ES-I3 (cell line): Measurements from ENCODE around the gene CTIF.

ENCODE experiments used
- H3K36me3 ChIP-seq: 2 replicates; pipeline ENCODE4 v1.6.1; 2013; ENCODE audit warnings: mild to moderate bottlenecking, low read length, control low read depth, moderate library complexity; ENCODE audit not compliant: insufficient read depth
- H3K4me1 ChIP-seq: 2 replicates; pipeline ENCODE4 v1.6.1; 2013; ENCODE audit warnings: mild to moderate bottlenecking, control low read depth, low read length; ENCODE audit not compliant: insufficient read depth
- H3K9ac ChIP-seq: 2 replicates; pipeline ENCODE4 v1.6.1; 2013; ENCODE audit warnings: low read depth, mild to moderate bottlenecking, low read length, moderate library complexity
- H3K9me3 ChIP-seq: 2 replicates; pipeline ENCODE4 v1.6.1; 2013; ENCODE audit warnings: mild to moderate bottlenecking, low read length, moderate library complexity; ENCODE audit not compliant: control insufficient read depth, insufficient read depth

CTIF gene

GRCh38 chr18:48682768-48683167, 143.9 kb downstream of the CTIF start:
- Histone ChIP-seq H3K36me3 (no peaks in the 10 kb centered on the region), H3K4me1 (peaks cover 4% of the 10 kb centered on the region; the same call in 1 of the 2 replicates), H3K9ac (no peak overlapping the region), H3K9me3 (no peaks in the 10 kb centered on the region)

- peaks cover 4% of the 10 kb centered on the region; the same call in 1 of the 2 replicates for H3K4me1 ChIP-seq
- no peaks in the 10 kb centered on the region for H3K9me3 ChIP-seq
- no peak overlapping the region for H3K9ac ChIP-seq
- no peaks in the 10 kb centered on the region for H3K36me3 ChIP-seq
Measured at GRCh38 chr18:48683197-48683596, 144.4 kb downstream of the CTIF start.

GRCh38 chr18:48683661-48684060, 144.8 kb downstream of the CTIF start:
- Histone ChIP-seq H3K9ac (no peak overlapping the region), H3K4me1 (peaks cover 4% of the 10 kb centered on the region; the same call in 1 of the 2 replicates), H3K36me3 (no peaks in the 10 kb centered on the region), H3K9me3 (no peaks in the 10 kb centered on the region)

- Histone ChIP-seq H3K4me1 (no peaks in the 10 kb centered on the region; the same call in 1 of the 2 replicates), H3K36me3 (no peaks in the 10 kb centered on the region), H3K9ac (no peak overlapping the region), H3K9me3 (no peaks in the 10 kb centered on the region)
Measured at GRCh38 chr18:48687346-48688042, 148.7 kb downstream of the CTIF start.

- Histone ChIP-seq H3K9ac (no peak overlapping the region), H3K4me1 (no peaks in the 10 kb centered on the region; the same call in 1 of the 2 replicates), H3K9me3 (no peaks in the 10 kb centered on the region), H3K36me3 (no peaks in the 10 kb centered on the region)
Measured at GRCh38 chr18:48688961-48689360, 150.1 kb downstream of the CTIF start.

GRCh38 chr18:48689548-48689947, 150.7 kb downstream of the CTIF start:
- H3K4me1 ChIP-seq: no peaks in the 10 kb centered on the region; the same call in 1 of the 2 replicates
- no peaks in the 10 kb centered on the region for H3K9me3 ChIP-seq
- no peaks in the 10 kb centered on the region for H3K36me3 ChIP-seq
- H3K9ac ChIP-seq: no peak overlapping the region

- Histone ChIP-seq H3K9me3 (no peaks in the 10 kb centered on the region), H3K4me1 (no peaks in the 10 kb centered on the region; the same call in 1 of the 2 replicates), H3K36me3 (no peaks in the 10 kb centered on the region), H3K9ac (no peak overlapping the region)
Measured at GRCh38 chr18:48690494-48690893, 151.7 kb downstream of the CTIF start.

- H3K36me3 ChIP-seq: no peaks in the 10 kb centered on the region
- no peaks in the 10 kb centered on the region for H3K4me1 ChIP-seq
- no peaks in the 10 kb centered on the region for H3K9me3 ChIP-seq
- no peak overlapping the region for H3K9ac ChIP-seq
Measured at GRCh38 chr18:48693006-48693405, 154.2 kb downstream of the CTIF start.

GRCh38 chr18:48693625-48694262, 154.9 kb downstream of the CTIF start:
- Histone ChIP-seq H3K9ac (no peak overlapping the region), H3K9me3 (no peaks in the 10 kb centered on the region), H3K4me1 (no peaks in the 10 kb centered on the region), H3K36me3 (no peaks in the 10 kb centered on the region)

GRCh38 chr18:48694295-48694694, 155.5 kb downstream of the CTIF start:
- H3K9me3 ChIP-seq: no peaks in the 10 kb centered on the region
- H3K36me3 ChIP-seq: no peaks in the 10 kb centered on the region
- H3K4me1 ChIP-seq: no peaks in the 10 kb centered on the region
- H3K9ac ChIP-seq: no peak overlapping the region

- no peaks in the 10 kb centered on the region for H3K36me3 ChIP-seq
Measured at GRCh38 chr18:48695671-48696070, 156.8 kb downstream of the CTIF start.

GRCh38 chr18:48696218-48696617, 157.4 kb downstream of the CTIF start:
- H3K4me1 ChIP-seq: peaks cover 4% of the 10 kb centered on the region; the same call in 1 of the 2 replicates

More at GRCh38 chr18:48695671-48696070, 156.8 kb downstream of the CTIF start:
- H3K9me3 ChIP-seq: no peaks in the 10 kb centered on the region
- H3K4me1 ChIP-seq: peaks cover 4% of the 10 kb centered on the region; the same call in 1 of the 2 replicates
- H3K9ac ChIP-seq: no peak overlapping the region

GRCh38 chr18:48697441-48697840, 158.6 kb downstream of the CTIF start:
- no peaks in the 10 kb centered on the region for H3K36me3 ChIP-seq

More at GRCh38 chr18:48696218-48696617, 157.4 kb downstream of the CTIF start:
- H3K9ac ChIP-seq: no peak overlapping the region
- no peaks in the 10 kb centered on the region for H3K9me3 ChIP-seq
- H3K36me3 ChIP-seq: no peaks in the 10 kb centered on the region

GRCh38 chr18:48698707-48699106, 159.9 kb downstream of the CTIF start:
- Histone ChIP-seq H3K9ac (no peak overlapping the region), H3K9me3 (no peaks in the 10 kb centered on the region), H3K36me3 (no peaks in the 10 kb centered on the region), H3K4me1 (peaks cover 4% of the 10 kb centered on the region; the same call in 1 of the 2 replicates)

More at GRCh38 chr18:48697441-48697840, 158.6 kb downstream of the CTIF start:
- H3K4me1 ChIP-seq: peaks cover 4% of the 10 kb centered on the region; the same call in 1 of the 2 replicates
- H3K9ac ChIP-seq: no peak overlapping the region
- H3K9me3 ChIP-seq: no peaks in the 10 kb centered on the region

GRCh38 chr18:48699761-48700160, 160.9 kb downstream of the CTIF start:
- peaks cover 4% of the 10 kb centered on the region; the same call in 1 of the 2 replicates for H3K4me1 ChIP-seq
- H3K9me3 ChIP-seq: no peaks in the 10 kb centered on the region
- H3K9ac ChIP-seq: no peak overlapping the region
- H3K36me3 ChIP-seq: no peaks in the 10 kb centered on the region
